ENCODE results near the gene PRR33.
"Not testable (repeated sequence)": the region's sequence is repeated elsewhere in the genome, so short reads cannot be mapped to it uniquely, and the experiment has no call there.

Gene PRR33

GRCh38 chr11:1889224-1889930 lies 2.3 kb downstream of the PRR33 start:
- in situ Hi-C loops (cut with HindIII; ENCODE audit: low sequenced_read_pairs) = no loop called here
- DNase-seq (ENCODE audit: low read depth, low spot score) = no peak
- no peak for TF ChIP-seq CTCF (IDR thresholded peaks at IDR 0.05; ENCODE audit: low read depth, low read length)
- no peak overlapping the region for H3K4me3 ChIP-seq (ENCODE audit: low read depth, low read length)

GRCh38 chr11:1888811-1889210 lies 2.9 kb downstream of the PRR33 start:
- DNase-seq (ENCODE audit: low read depth, low spot score) = no peak
- in situ Hi-C loops (cut with HindIII; ENCODE audit: low sequenced_read_pairs) = no loop called here
- TF ChIP-seq CTCF (IDR thresholded peaks at IDR 0.05; ENCODE audit: low read depth, low read length) = no peak
- no peak overlapping the region for H3K4me3 ChIP-seq (ENCODE audit: low read depth, low read length)

GRCh38 chr11:1888347-1888753 lies 3.3 kb downstream of the PRR33 start:
- in situ Hi-C loops (cut with HindIII; ENCODE audit: low sequenced_read_pairs) = no loop called here
- no peak overlapping the region for H3K4me3 ChIP-seq (ENCODE audit: low read depth, low read length)
- no peak for TF ChIP-seq CTCF (IDR thresholded peaks at IDR 0.05; ENCODE audit: low read depth, low read length)
- DNase-seq (ENCODE audit: low read depth, low spot score) = no peak

- in situ Hi-C loops (cut with HindIII; ENCODE audit: low sequenced_read_pairs) = no loop called here
- TF ChIP-seq CTCF (IDR thresholded peaks at IDR 0.05; ENCODE audit: low read depth, low read length) = no peak
- no peak overlapping the region for H3K4me3 ChIP-seq (ENCODE audit: low read depth, low read length)
- DNase-seq (ENCODE audit: low read depth, low spot score) = no peak
Measured at GRCh38 chr11:1887451-1888346, 4.0 kb downstream of the PRR33 start.

GRCh38 chr11:1886551-1886950 lies 5.1 kb downstream of the PRR33 start:
- in situ Hi-C loops (cut with HindIII; ENCODE audit: low sequenced_read_pairs); DNase-seq (ENCODE audit: low read depth, low spot score); H3K4me3 ChIP-seq (ENCODE audit: low read depth, low read length): not testable (repeated sequence)

- no peak for TF ChIP-seq CTCF (IDR thresholded peaks at IDR 0.05; ENCODE audit: low read depth, low read length)
- in situ Hi-C loops (cut with HindIII; ENCODE audit: low sequenced_read_pairs) = no loop called here
- no peak for DNase-seq (ENCODE audit: low read depth, low spot score)
- H3K4me3 ChIP-seq (ENCODE audit: low read depth, low read length) = no peak overlapping the region
Measured at GRCh38 chr11:1884303-1884700, 7.4 kb downstream of the PRR33 start.

Data from astrocyte of the spinal cord (primary cell).